GM12891 (cell line): Measurements from ENCODE around the gene GOLPH3L.

Experiments used
- POLR2A ChIP-seq: IDR thresholded peaks from 2 replicates; pipeline ENCODE4 v1.6.1; 2011; ENCODE audit warnings: low read depth, low read length, control low read depth
- SPI1 ChIP-seq: IDR thresholded peaks from 2 replicates; pipeline ENCODE4 v1.6.1; 2011; ENCODE audit warnings: low read depth, low read length, control low read depth

- TF ChIP-seq POLR2A (no peak), SPI1 (no peak)
These were observed 364 bp downstream of the GOLPH3L start for GRCh38 chr1:150696590-150696989.
